NCI-H460 (cell line): ENCODE results near the gene RBM38. TPM values are rescaled to one million over a fixed set of nuclear protein-coding genes. Genes with fewer than 3 reads are reported as not detected.

Experiments
- DNase-seq: peaks from one replicate; pipeline ENCODE4 v3.0.0-alpha.2; 2016; ENCODE audit warnings: low read depth; ENCODE audit errors: extremely low read depth
- total RNA-seq: library from RNA; depleted of rRNA; stranded (reverse); fragments of >200 nt; shearing (Covaris generic); gene quantifications from 2 replicates; pipeline ENCODE4 v1.2.3, GENCODE V29; 2014

RBM38 gene
- total RNA-seq, 1 experiment from 2014 or later: 18.2 TPM

- no peak for DNase-seq
Observed at GRCh38 chr20:57374343-57374930, 16.8 kb upstream of the RBM38 start.

- no peak for DNase-seq
Observed at GRCh38 chr20:57374931-57375651, 16.1 kb upstream of the RBM38 start.

GRCh38 chr20:57375652-57376230 lies 15.5 kb upstream of the RBM38 start:
- no peak for DNase-seq

GRCh38 chr20:57377350-57377749 lies 13.8 kb upstream of the RBM38 start:
- no peak for DNase-seq

GRCh38 chr20:57378107-57378506 lies 13.1 kb upstream of the RBM38 start:
- DNase-seq: no peak

GRCh38 chr20:57378646-57379262 lies 12.4 kb upstream of the RBM38 start:
- DNase-seq: no peak

GRCh38 chr20:57379263-57379647 lies 11.9 kb upstream of the RBM38 start:
- no peak for DNase-seq

- DNase-seq: no peak
Observed at GRCh38 chr20:57380081-57380750, 11.0 kb upstream of the RBM38 start.

- peak; percentile 65 for DNase-seq
Observed at GRCh38 chr20:57381596-57382503, 9.3 kb upstream of the RBM38 start.

GRCh38 chr20:57382516-57382915 lies 8.7 kb upstream of the RBM38 start:
- DNase-seq: no peak

GRCh38 chr20:57383447-57384347 lies 7.5 kb upstream of the RBM38 start:
- no peak for DNase-seq

GRCh38 chr20:57384486-57384885 lies 6.7 kb upstream of the RBM38 start:
- no peak for DNase-seq

- no peak for DNase-seq
Observed at GRCh38 chr20:57384953-57385761, 6.0 kb upstream of the RBM38 start.

GRCh38 chr20:57385940-57386339 lies 5.3 kb upstream of the RBM38 start:
- DNase-seq: no peak

GRCh38 chr20:57386762-57387161 lies 4.4 kb upstream of the RBM38 start:
- DNase-seq: no peak

GRCh38 chr20:57387463-57387862 lies 3.7 kb upstream of the RBM38 start:
- DNase-seq: no peak

GRCh38 chr20:57387945-57388371 lies 3.2 kb upstream of the RBM38 start:
- no peak for DNase-seq
